HCT116 (cell line): Measurements from ENCODE around the gene PUSL1.

Experiments used
- CBX3 ChIP-seq: IDR thresholded peaks from 2 replicates; pipeline ENCODE4 v1.6.1; 2012; ENCODE audit warnings: low read depth
- CEBPB ChIP-seq: IDR thresholded peaks from 2 replicates; pipeline ENCODE4 v1.6.1; 2012; ENCODE audit warnings: low read depth
- CTCF ChIP-seq, 3 experiments: fragments of 200-600 bp in 1 of 3; sonication (generic) in 1 of 3; IDR thresholded peaks in 2 of 3; conservative IDR thresholded peaks in 1 of 3; 2 replicates each; pipeline ENCODE4 v1.5.1; 2012 to 2017; ENCODE audit warnings: low read depth in 2 of 3, low read length in 2 of 3, antibody characterized with exemption in 1 of 3, borderline replicate concordance in 1 of 3, control low read depth in 1 of 3, mild to moderate bottlenecking in 1 of 3, mixed read lengths in 1 of 3, mixed run types in 1 of 3, moderate library complexity in 1 of 3; ENCODE audit not compliant: insufficient read depth in 1 of 3
- ELF1 ChIP-seq: IDR thresholded peaks from 2 replicates; pipeline ENCODE4 v1.6.1; 2012; ENCODE audit warnings: low read depth, borderline replicate concordance
- JUND ChIP-seq: IDR thresholded peaks from 2 replicates; pipeline ENCODE4 v1.6.1; 2012
- POLR2A ChIP-seq: IDR thresholded peaks from 2 replicates; pipeline ENCODE4 v1.7.0; 2011; ENCODE audit warnings: borderline replicate concordance; ENCODE audit not compliant: insufficient read depth, insufficient read length; ENCODE audit errors: extremely low read depth
- POLR2AphosphoS5 ChIP-seq: IDR thresholded peaks from 2 replicates; pipeline ENCODE4 v1.6.1; 2011; ENCODE audit warnings: mild to moderate bottlenecking, low read depth, low read length, moderate library complexity
- REST ChIP-seq: IDR thresholded peaks from 2 replicates; pipeline ENCODE4 v1.6.1; 2012; ENCODE audit warnings: low read depth
- SIN3A ChIP-seq: IDR thresholded peaks from 2 replicates; pipeline ENCODE4 v1.6.1; 2012; ENCODE audit warnings: low read depth
- YY1 ChIP-seq: IDR thresholded peaks from 2 replicates; pipeline ENCODE4 v1.6.1; 2011; ENCODE audit warnings: low read length, low read depth, moderate library complexity, mild to moderate bottlenecking; ENCODE audit not compliant: insufficient replicate concordance; ENCODE audit errors: extremely low read depth

GRCh38 chr1:1319646-1319941 lies 11.2 kb downstream of the PUSL1 start:
- TF ChIP-seq CTCF (IDR thresholded peaks at IDR 0.05 in 2 of 3, conservative IDR thresholded peaks at IDR 0.05 in 1 of 3; ENCODE audit: borderline replicate concordance in 1 of 3, insufficient read depth in 1 of 3, low read depth in 2 of 3, low read length in 2 of 3): no peak
- TF ChIP-seq REST: no peak
- TF ChIP-seq POLR2A: no peak
- TF ChIP-seq CEBPB: no peak
- TF ChIP-seq YY1: no peak
- TF ChIP-seq JUND: no peak
- TF ChIP-seq ELF1: no peak
- TF ChIP-seq POLR2AphosphoS5: no peak
- no peak for TF ChIP-seq SIN3A
- TF ChIP-seq CBX3: no peak
